ACHN (cell line): ENCODE data around the gene IRS2.
A peak's percentile ranks its signal among the peaks of the same experiment; 100 is the strongest.

Experiments used
- DNase-seq: peaks from one replicate; pipeline ENCODE4 v3.0.0-alpha.2; 2015
- in situ Hi-C: cut with HindIII; loops from 2 replicates; pipeline ENCODE4 v1.10.0; 2017; ENCODE audit warnings: low sequenced_read_pairs, low pct_ligation_motif_present, low pct_unique_long_range_greater_than_20kb

The IRS2 gene

DNA sequence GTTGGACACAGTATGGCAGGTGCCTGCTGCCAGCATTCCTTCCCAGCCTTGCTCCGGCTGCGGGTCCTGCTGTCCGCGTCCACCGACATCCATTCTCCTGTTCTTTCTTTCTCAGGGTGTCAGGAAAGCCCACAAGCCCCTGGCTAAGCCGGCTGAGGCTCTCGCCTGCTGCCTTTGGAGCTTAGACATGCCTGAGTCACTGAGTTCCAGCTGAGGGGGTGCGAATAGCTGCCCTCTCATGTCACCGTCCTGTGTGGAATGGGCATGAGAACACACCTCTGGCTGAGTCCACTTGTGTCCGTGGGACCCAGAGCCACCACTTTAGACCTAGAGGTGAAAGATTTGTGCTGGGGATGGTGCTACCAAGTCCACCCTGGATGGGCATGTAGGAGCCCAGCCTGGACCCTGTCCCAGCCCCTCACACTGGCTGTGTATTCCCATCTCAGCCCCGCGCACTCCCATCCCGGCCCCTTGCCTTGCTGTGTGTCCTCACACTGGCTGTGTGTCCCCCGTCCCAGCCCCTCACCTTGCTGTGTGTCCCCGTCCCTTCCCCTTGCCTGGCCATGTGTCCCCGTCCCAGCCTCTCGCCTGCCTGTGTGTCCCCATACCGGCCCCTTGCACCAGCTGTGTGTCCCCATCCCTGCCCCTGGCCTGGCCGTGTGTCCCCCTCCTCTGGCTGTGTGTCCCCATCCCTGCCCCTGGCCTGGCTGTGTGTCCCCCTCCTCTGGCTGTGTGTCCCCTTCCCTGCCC is 24.6 kb upstream of the IRS2 start:
- in situ Hi-C loops, result no loop called here
- DNase-seq, result no peak

DNA sequence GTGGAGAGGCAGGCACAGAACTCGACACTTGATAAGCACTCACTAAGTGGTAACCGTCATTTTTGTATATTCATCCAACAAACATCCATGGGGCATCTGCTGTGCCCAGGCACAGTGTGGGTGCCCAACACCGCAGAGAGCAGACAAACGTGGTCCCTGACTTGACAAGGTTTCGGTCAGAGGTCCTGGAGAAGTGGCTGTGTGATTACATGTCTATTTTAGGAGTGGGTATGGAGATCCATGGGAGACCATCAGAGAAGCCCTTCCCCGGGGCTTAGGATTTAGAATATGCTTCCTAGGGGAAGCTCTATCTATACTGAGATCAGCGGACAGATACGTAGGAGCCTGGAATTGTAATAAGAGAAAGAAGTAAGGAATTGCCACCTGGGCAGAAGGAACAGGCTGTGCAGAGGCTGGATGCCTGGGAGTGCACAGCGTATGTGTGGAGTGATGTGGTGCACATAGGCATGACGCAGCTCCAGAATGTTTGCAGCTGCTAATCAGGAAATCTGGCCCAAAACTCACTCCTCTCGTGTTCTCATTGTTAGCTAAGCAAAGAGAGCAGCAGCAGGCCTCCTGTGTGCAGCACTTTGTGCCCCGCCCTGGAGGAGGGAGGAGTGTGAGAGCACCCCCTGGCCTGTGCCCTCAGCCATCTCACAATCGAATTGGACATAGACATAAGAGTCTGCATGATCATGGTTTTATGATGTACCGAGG is 23.0 kb upstream of the IRS2 start:
- in situ Hi-C loops, result no loop called here
- DNase-seq, result no peak

DNA sequence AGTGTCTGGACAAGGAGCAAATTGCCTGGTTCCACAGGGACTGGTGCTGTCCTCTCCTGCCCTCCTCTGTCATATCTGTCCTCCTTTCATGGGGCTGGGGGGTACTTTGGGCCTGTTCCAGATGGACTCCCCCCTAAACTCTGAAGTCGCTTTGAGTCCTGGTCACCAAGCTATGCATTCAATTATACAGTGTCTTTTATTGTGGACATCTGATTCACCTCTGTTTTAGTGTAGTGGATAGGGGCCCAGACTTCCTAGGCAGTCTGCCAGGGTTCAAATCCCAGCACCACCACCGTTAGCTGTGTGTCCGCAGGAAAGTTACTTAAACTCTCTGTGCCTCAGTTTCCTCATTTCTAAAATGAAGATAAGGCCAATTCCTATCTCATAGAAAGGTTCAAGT is 21.0 kb upstream of the IRS2 start:
- DNase-seq, result no peak
- in situ Hi-C loops, result no loop called here

DNA sequence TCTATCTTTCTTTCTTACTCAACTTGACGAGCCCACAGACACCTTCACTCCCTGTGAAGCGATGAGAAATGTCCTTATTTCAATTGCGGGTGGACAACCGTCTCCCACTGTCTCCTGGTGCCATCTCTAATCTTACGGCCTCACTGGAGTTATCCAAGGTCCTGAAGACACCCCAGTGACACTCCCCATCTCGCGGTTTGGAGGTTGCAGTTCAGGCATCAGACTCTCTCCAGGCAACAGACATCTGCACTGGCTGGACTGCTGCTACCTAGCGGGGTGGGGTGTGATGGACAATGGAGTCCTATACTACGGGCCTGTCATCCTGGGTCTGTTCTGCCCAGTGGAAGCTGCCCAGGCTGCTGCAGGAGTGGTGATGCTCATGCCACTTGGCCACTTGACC is 18.3 kb upstream of the IRS2 start:
- no peak for DNase-seq

DNA sequence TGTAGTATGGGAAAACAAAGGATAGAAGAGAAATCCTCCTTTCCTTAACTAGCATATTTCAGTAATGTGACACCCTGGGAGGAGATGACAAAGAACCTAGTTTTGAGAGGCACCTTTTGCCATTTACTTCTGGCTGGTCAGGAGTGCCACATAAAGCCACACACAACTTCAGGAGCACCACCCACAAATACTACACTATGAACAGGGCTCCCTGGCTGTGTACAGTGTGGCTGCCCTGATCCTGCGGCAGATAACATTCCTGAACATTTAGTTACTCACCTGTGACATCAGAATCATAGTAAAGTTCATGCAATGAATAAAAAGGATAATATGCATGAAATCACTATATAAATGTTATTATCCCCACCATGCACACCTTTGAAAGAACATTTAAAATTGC is 17.4 kb upstream of the IRS2 start:
- in situ Hi-C loops, result no loop called here
- no peak for DNase-seq

More for the DNA sequence above, 18.3 kb upstream of the IRS2 start:
- in situ Hi-C loops, result no loop called here

DNA sequence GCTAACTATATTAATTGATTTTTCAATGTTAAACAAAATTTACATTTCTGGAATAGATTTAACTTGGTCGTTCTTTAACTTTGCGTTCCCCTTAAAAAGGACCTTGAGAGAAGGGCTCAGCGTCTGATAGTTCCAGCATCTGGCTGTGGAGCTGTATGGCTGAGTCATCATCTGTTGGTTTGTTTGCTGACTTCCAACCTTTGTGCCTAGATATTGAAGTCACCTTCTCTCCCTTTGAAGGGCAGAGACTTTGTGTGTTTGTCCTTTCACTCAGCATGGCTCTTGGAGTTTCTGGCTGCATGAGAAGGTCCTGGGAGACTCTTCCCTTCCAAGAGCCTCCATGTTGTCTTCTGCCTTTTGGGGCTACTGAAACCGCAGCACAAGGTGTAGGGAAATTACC is 16.6 kb upstream of the IRS2 start:
- in situ Hi-C loops, result no loop called here
- no peak for DNase-seq

DNA sequence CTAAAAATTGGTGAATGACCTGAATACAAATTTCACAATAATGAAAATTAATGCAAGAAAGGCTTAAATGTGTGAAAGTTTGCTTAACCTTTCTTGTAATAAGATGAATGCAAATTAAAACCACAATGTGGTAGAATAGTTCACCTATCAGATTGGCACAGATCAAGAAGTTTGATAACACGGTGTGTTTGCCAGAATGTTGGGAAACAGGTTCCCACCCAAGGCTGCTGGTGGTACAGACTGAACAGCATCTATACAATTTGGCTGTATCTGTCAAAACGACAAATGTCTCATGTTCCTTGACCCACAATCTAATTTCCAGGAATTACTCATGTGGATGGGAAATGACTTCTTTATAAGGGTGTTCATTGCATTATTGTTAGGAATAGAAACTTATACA is 8.6 kb upstream of the IRS2 start:
- no peak for DNase-seq
- in situ Hi-C loops, result no loop called here

DNA sequence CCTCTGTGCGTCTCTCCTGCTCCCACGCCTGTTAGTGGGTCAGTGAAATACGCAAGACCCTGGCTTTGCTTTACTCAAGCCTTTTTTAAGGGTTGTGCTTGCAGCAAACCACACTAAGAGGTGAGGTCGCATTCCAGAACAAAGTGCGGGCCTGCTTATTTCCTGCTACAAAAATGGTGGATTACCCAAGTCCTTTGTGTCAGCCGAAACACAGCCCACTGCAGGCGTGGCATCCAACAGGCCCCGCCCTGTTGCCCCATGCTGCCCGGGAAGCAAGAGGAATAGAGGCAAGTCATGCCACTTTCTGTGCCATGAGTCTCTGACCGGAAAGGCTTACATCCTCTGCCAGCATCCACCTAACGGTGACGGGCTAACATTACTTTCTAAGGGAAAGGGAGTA is 7.7 kb upstream of the IRS2 start:
- no peak for DNase-seq
- in situ Hi-C loops, result no loop called here

DNA sequence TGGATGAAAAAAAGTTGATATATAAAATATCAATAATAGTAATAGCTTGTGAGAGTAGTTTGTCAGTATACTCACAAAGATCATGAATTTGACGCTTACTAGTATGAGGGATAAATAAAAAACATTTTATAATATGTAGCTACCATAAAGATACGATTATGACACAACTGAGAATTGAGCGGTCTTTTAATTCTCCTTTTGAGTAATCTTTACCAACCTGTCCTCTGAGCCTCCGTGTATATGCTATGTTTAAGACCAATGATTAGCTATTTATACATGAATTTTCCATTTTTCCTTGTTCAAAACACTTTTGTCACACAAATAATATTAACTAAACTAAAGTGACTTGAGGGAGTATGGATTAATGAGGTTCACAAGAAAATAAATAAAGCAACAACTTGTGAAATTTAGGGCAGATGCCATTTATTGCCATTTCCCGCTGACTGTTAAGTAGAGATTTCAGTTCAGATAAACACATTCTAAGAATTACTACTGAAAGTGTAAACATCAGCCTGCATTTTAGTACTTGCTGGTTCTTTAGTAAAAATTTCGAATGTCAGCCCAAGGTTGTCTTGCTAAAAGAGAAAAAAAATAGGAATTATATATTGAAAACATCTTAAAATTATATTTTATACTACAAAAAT is 6.2 kb upstream of the IRS2 start:
- no peak for DNase-seq
- in situ Hi-C loops, result no loop called here

DNA sequence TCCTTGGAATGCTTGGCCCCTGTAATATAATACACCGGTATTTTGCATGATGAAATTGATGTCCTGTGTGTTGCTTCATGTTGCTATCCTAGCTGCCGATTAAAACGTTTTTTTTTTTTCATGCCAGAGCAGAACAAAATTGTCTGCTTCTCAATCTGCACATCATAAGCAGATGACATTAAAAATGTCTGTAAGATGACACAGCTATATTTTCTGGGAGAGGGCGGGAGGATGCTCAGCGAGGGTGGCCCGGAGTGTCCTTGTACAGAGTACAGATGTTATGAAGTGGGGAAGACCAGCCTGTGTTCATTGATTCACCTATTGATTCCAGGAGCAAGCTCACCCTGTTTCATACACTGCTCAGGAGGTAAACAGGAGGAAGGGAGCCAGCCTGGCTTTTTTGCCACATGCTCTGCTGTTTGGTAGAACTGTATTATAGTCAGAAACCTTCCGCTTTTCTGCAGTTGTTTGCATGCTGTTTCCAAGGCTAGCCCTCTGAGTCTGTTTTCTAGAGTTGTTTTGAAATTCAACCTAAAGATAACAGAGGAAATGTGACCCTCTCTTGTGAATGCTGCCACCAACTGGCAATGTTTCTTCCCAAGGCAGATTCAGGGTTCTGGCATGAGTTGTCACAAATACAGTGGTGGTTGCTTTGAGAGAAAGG is 4.7 kb upstream of the IRS2 start:
- in situ Hi-C loops, result no loop called here
- peak; percentile 44 for DNase-seq

DNA sequence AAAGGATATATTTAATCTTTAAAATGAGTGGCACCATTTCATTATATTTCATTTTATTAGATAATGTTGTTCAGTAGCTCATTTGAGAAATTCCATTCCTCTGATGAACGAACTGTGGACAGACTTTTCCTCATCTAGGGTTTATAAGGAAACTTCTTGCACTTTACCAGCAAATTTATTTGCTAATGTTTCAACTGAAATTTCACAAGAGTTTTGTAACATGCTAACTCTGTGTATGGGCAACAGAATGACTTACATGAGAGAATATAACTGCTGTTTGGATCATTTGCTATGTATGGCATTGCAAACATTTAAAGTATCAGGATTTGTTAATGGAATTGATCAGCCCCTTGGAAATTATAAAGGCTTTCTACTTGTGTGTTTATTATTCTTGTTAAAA is 3.7 kb upstream of the IRS2 start:
- DNase-seq, result no peak
- in situ Hi-C loops, result no loop called here

DNA sequence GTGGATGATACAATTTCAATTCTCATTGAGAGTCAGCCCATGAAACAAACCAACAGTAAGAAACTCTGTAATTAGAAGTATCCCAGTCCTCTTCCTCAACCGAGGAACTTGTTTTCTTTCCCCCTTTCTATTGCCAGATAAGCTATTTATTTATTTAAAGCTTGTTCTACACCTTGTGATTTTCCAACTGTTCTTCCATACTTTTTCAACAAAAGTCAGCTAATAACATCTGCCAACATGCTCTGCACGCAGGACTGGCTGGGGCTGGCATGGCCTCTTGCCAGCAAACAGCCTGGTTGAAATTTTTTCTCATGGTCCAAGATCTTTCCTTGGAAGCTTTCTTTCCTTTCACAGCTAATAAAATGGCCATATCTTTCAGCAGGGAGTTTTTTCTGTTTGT is 2.9 kb upstream of the IRS2 start:
- in situ Hi-C loops, result no loop called here
- no peak for DNase-seq

DNA sequence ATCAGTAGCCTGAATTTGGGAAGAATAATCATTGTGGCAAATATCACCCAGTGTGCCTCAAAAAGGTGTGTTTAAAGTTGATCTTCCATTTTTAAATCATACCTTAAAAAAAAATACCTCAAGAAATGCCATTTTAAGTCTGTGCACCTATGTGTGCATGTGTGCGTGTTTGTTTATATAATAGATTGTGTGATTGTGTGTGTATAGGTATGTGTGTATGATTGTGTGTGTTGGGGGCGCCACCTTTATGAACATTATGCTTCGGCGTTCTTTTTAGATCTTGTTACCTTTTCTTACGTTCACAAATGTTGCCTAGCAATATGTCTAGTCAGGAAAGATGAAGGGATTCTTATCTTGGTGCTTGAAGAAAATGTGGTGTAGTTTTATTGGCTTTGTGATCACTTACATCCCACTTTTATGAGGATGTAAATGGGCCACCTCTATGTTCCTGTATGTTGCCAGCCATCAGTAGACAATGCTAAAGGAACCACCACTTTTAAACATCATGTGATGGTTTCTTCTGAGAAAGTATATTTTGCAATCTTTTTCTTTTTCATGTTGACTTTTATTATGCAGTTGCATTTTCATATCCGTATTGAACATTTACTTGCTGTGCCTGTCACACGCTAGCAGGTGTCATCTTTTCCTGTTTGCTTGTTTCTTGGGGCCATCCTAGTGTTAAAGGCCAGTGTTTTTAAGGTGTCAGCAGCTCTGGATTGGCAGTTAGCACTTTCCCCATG is 2.2 kb upstream of the IRS2 start:
- DNase-seq, result no peak
- in situ Hi-C loops, result no loop called here

DNA sequence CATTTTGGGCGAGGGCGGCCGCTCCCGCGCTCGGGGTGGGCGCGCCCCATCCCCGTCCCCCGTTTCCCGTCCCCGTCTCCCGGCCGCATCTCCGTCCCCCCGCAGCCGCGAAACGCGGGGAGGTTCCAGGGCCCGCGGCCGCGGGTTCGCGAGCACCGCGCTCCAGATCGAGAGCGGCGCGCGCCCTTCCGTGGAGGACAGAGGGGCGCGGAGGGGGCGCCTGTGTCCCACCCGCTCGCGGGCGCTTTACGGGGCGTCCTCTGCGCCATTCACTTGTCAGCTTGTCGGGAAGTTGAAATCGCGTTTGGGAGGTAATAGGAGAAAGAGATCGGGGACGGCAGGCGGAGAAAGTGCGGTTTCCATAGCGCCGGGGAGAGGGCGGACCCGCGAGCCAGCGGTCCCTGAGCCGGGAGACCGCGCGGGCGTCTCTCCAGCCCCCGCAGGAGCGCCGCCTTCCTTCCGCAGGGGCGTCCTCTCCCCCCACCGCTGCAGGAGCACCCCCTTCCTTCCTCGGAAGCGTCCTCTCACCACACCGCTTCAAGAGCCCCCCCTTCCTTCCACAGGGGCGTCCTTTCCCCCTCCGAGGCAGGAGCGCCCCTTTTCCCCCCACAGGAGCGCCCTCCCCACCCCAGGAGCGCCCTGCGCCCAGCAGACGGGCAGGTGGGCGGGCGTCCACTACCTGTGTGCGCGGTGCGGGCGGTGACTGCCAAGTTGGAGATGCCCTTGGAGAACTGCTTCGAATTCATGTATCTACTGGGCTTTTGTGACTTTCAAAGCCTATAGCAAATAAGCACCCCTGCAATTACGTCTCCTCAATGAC is 962 bp upstream of the IRS2 start:
- in situ Hi-C loops, result no loop called here
- DNase-seq, result peak; percentile 61

DNA sequence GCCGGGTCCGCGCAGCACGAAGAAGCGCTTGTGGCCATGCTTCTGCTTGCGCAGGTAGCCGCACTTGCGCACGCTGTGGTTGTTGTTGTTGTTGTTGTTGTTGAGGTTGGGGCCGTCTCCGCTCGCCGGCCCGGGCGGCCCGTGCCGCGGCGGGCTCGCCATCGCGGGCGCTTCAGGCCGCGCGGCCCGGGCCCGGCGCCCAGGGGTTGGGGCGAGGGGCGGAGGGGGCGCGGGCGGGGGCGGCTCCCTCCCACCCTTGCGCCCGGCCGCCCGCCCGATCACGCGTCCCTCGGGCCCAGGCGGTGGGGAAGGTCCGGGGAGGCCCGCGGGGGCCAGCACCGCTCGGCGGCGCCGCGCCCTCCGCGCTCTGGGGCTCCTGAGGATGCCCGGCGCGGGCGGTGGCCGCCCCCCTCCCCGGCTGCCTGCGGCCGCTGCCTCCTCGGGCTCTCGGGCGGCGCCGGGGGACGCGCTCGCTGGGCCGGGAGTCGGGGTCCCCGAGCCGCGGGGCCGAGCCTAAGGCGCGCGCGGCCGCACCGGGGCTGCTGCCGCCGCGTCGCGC is 412 bp downstream of the IRS2 start:
- no peak for DNase-seq
- in situ Hi-C loops, result no loop called here

DNA sequence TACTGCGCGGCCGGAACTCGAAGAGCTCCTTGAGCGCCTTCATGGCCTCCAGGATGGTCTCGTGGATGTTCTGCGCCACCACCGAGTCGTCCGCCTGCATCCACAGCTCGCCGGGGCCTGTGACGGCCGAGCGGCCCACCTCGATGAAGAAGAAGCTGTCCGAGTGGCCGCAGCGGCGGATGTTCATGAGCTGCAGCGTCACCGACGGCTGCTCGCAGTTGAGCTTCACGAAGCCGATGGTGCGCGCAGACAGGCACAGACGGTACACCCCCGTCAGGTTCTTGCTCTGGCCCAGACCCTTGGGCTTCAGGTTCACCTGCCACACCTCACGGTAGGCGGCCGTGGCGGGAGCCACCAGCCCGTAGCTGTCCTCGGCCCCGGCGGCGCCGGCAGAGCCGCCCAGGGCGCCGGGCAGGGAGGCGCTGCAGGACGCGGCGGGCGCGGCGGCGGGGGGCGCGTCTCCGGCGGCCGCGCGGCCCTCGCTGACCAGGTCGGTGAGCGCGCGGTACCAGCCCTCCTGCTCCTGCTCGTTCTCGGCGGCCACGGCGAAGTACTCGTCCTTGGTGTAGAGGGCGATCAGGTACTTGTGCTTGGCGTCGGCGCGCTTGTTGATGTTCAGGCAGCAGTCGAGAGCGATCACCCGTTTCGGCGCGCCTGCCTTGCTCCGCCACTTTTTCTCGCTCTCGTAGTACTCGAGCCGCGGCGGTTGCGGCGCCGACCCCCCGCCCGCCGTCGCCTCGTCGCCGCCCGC is 1.1 kb downstream of the IRS2 start:
- peak; percentile 49 for DNase-seq
- in situ Hi-C loops, result no loop called here

DNA sequence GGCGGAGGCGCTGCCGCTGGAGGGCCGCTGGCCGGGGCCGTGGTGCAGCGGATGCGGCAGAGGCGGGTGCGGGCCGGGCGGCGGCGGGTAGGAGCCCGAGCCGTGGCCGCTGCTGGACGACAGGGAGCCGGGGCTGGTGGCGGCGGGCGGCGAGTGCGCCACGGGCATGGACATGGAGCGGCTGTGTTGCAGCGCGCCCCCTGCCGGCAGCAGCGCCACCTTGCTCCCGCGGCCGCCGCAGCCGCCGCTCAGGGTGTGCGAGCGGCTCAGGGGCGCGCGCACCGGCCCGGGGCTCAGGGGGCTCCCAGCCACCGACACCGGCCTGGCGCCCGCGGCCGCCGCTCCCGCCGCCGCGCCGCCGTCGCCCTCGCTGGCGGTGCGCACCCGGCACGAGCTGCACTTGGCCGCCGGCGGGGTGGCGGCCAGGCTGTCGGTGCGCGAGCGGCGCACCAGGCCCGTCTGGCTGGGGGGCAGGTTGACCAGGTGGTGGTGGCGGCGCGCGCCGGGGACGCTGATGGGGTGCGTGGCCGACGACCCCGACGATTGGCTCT is 1.7 kb downstream of the IRS2 start:
- DNase-seq, result no peak
- in situ Hi-C loops, result no loop called here
